ENCODE data around the gene CCDC82. TPM values are rescaled to one million over a fixed set of nuclear protein-coding genes. Genes with fewer than 3 reads are reported as not detected.
"Not testable (repeated sequence)": the region's sequence is repeated elsewhere in the genome, so short reads cannot be mapped to it uniquely, and the experiment has no call there.

The CCDC82 gene
- total RNA-seq (2014; rRNA removed; shearing (Covaris generic)) = 5.5 and 8.5 TPM in 2 replicates

GRCh38 chr11:96389720-96390487 lies at the start of gene CCDC82, which contains the start of gene JRKL:
CCDC82 (minus strand) TSS chr11:96389912; CDS start chr11:96384747, 5,165 bp downstream.
JRKL (plus strand) TSS chr11:96390013; CDS start chr11:96390650, 637 bp downstream.
- peak; percentile 91 for DNase-seq (ENCODE audit: low spot score)

GRCh38 chr11:96432654-96433053 lies 42.9 kb upstream of the CCDC82 start:
- DNase-seq (ENCODE audit: low spot score) = not testable (repeated sequence)

- DNase-seq (ENCODE audit: low spot score) = no peak
These were observed 41.0 kb upstream of the CCDC82 start for GRCh38 chr11:96430668-96431067.

GRCh38 chr11:96424693-96425092 lies 35.0 kb upstream of the CCDC82 start:
- no peak for DNase-seq (ENCODE audit: low spot score)

- no peak for DNase-seq (ENCODE audit: low spot score)
These were observed 23.7 kb upstream of the CCDC82 start for GRCh38 chr11:96413408-96413807.

- DNase-seq (ENCODE audit: low spot score) = no peak
These were observed 23.2 kb upstream of the CCDC82 start for GRCh38 chr11:96412761-96413381.

- DNase-seq (ENCODE audit: low spot score) = not testable (repeated sequence)
These were observed 21.7 kb upstream of the CCDC82 start for GRCh38 chr11:96411412-96411811.

GRCh38 chr11:96400697-96401096 lies 11.0 kb upstream of the CCDC82 start:
- no peak for DNase-seq (ENCODE audit: low spot score)

- DNase-seq (ENCODE audit: low spot score) = no peak
These were observed 8.2 kb upstream of the CCDC82 start for GRCh38 chr11:96397863-96398262.

GRCh38 chr11:96396637-96397036 lies 6.9 kb upstream of the CCDC82 start:
- DNase-seq (ENCODE audit: low spot score) = no peak

GRCh38 chr11:96394773-96395172 lies 5.1 kb upstream of the CCDC82 start:
- DNase-seq (ENCODE audit: low spot score) = no peak

GRCh38 chr11:96393753-96394348 lies 4.1 kb upstream of the CCDC82 start:
- peak; percentile 45 for DNase-seq (ENCODE audit: low spot score)

GRCh38 chr11:96391698-96392307 lies 2.1 kb upstream of the CCDC82 start:
- DNase-seq (ENCODE audit: low spot score) = no peak

GRCh38 chr11:96390488-96390792 lies 728 bp upstream of the CCDC82 start:
- DNase-seq (ENCODE audit: low spot score) = no peak

GRCh38 chr11:96388891-96389719 lies 607 bp downstream of the CCDC82 start:
- no peak for DNase-seq (ENCODE audit: low spot score)

GRCh38 chr11:96385187-96385586 lies 4.5 kb downstream of the CCDC82 start:
- DNase-seq (ENCODE audit: low spot score) = no peak

GRCh38 chr11:96384156-96384555 lies 5.6 kb downstream of the CCDC82 start:
- no peak for DNase-seq (ENCODE audit: low spot score)

GRCh38 chr11:96376796-96377195 lies 12.9 kb downstream of the CCDC82 start:
- no peak for DNase-seq (ENCODE audit: low spot score)

- no peak for DNase-seq (ENCODE audit: low spot score)
These were observed 15.9 kb downstream of the CCDC82 start for GRCh38 chr11:96373826-96374225.

GRCh38 chr11:96367342-96367741 lies 22.4 kb downstream of the CCDC82 start:
- DNase-seq (ENCODE audit: low spot score) = no peak

- no peak for DNase-seq (ENCODE audit: low spot score)
These were observed 23.7 kb downstream of the CCDC82 start for GRCh38 chr11:96366024-96366423.

- DNase-seq (ENCODE audit: low spot score) = no peak
These were observed 24.2 kb downstream of the CCDC82 start for GRCh38 chr11:96365493-96365892.
